ENCODE data around the gene ISLR2. TPM values are rescaled to one million over a fixed set of nuclear protein-coding genes. Genes with fewer than 3 reads are reported as not detected.

Gene ISLR2
- total RNA-seq, 2 donors from 2014 or later = 1.9 to 4.3 TPM

GRCh38 chr15:74146277-74146800 is 16.0 kb downstream of the ISLR2 start:
- no peaks in the 10 kb centered on the region for H3K9me3 ChIP-seq

GRCh38 chr15:74147051-74147450 is 16.7 kb downstream of the ISLR2 start:
- no peak for TF ChIP-seq POLR2A (IDR thresholded peaks at IDR 0.05)
- no peak for TF ChIP-seq CTCF (IDR thresholded peaks at IDR 0.05)
- no peak for TF ChIP-seq POLR2AphosphoS5 (IDR thresholded peaks at IDR 0.05)
- Histone ChIP-seq H3K27ac (no peak overlapping the region), H3K9me3 (no peaks in the 10 kb centered on the region), H3K27me3 (replicated peaks; ENCODE audit: insufficient read depth) (no peaks in the 10 kb centered on the region), H3K4me3 (no peak overlapping the region), H3K4me1 (replicated peaks) (no peaks in the 10 kb centered on the region), H3K36me3 (no peaks in the 10 kb centered on the region)
- WGBS = 57% methylated on average over 2 of the region's 2 CpGs
- intact Hi-C loops (cut with DNase I) = no loop called here
- DNase-seq (ENCODE audit: low spot score) = no peak

More at GRCh38 chr15:74146277-74146800, 16.0 kb downstream of the ISLR2 start:
- no peak for DNase-seq (ENCODE audit: low spot score)
- no peak for TF ChIP-seq POLR2AphosphoS5 (IDR thresholded peaks at IDR 0.05)
- no peak for TF ChIP-seq CTCF (IDR thresholded peaks at IDR 0.05)
- TF ChIP-seq POLR2A (IDR thresholded peaks at IDR 0.05) = no peak
- no peaks in the 10 kb centered on the region for H3K36me3 ChIP-seq
- H3K4me1 ChIP-seq (replicated peaks) = no peaks in the 10 kb centered on the region
- no peak overlapping the region for H3K4me3 ChIP-seq
- WGBS = 100% methylated on average over 1 of the region's 1 CpG
- no peaks in the 10 kb centered on the region for H3K27me3 ChIP-seq (replicated peaks; ENCODE audit: insufficient read depth)
- H3K27ac ChIP-seq = no peak overlapping the region
- intact Hi-C loops (cut with DNase I) = no loop called here

GRCh38 chr15:74155766-74156417 is 25.5 kb downstream of the ISLR2 start:
- Histone ChIP-seq H3K9me3 (no peaks in the 10 kb centered on the region), H3K27ac (no peak overlapping the region), H3K4me1 (replicated peaks) (no peaks in the 10 kb centered on the region), H3K36me3 (no peaks in the 10 kb centered on the region), H3K27me3 (replicated peaks; ENCODE audit: insufficient read depth) (no peaks in the 10 kb centered on the region), H3K4me3 (no peak overlapping the region)
- intact Hi-C loops (cut with DNase I) = no loop called here
- 66% methylated on average over 14 of the region's 14 CpGs for WGBS
- TF ChIP-seq POLR2AphosphoS5 (IDR thresholded peaks at IDR 0.05) (no peak), CTCF (IDR thresholded peaks at IDR 0.05) (no peak), POLR2A (IDR thresholded peaks at IDR 0.05) (no peak)
- no peak for DNase-seq (ENCODE audit: low spot score)

GRCh38 chr15:74156678-74157411 is 26.5 kb downstream of the ISLR2 start:
- no peak overlapping the region for H3K4me3 ChIP-seq
- no peaks in the 10 kb centered on the region for H3K9me3 ChIP-seq
- WGBS = 16% methylated on average over 7 of the region's 7 CpGs
- no peak for TF ChIP-seq CTCF (IDR thresholded peaks at IDR 0.05)
- TF ChIP-seq POLR2A (IDR thresholded peaks at IDR 0.05) = no peak
- TF ChIP-seq POLR2AphosphoS5 (IDR thresholded peaks at IDR 0.05) = no peak
- intact Hi-C loops (cut with DNase I) = no loop called here
- no peaks in the 10 kb centered on the region for H3K4me1 ChIP-seq (replicated peaks)
- H3K36me3 ChIP-seq = no peaks in the 10 kb centered on the region
- H3K27ac ChIP-seq = no peak overlapping the region
- no peak for DNase-seq (ENCODE audit: low spot score)
- no peaks in the 10 kb centered on the region for H3K27me3 ChIP-seq (replicated peaks; ENCODE audit: insufficient read depth)
